SK-N-MC (cell line): ENCODE measurements around the gene ITPA.

Experiments used
- EZH2 ChIP-seq: fragments of 200-600 bp; sonication (generic); IDR thresholded peaks from one replicate; pipeline ENCODE4 v1.6.1; 2017; ENCODE audit warnings: antibody characterized with exemption
- POLR2AphosphoS5 ChIP-seq: IDR thresholded peaks from 2 replicates; pipeline ENCODE4 v1.6.1; 2012; ENCODE audit warnings: mild to moderate bottlenecking, low read depth, low read length, borderline replicate concordance

DNA sequence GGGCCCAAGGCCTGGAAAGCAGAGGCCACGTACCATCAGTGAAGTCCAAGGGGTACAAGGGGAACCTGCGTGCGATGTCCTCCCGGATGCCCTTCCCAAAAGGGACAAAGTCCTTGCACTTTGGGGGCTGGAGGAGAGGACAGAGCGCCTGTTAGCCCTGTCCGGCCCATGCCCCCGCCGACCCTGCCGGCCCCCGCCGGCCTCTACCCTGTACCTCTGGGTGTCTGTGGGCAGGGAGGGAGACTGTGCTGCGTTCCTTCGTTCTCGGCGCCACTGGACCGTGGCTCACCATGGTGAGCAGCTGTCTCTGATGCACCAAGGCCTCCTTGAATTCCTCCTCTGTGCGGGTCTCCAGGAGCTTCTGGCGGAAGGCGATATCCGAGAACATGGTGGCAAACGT lies 21.8 kb downstream of the ITPA start:
- TF ChIP-seq EZH2 (no peak), POLR2AphosphoS5 (no peak)
